Adrenal gland (tissue), 5 donors: ENCODE data around the gene SEPTIN2.

Experiments used
- CTCF ChIP-seq, 6 experiments: fragments of 450-650 bp in 4 of 6; fragments of 200-600 bp in 2 of 6; sonication (generic) in 1 of 6; IDR thresholded peaks; 1 replicate in 5 of 6; 2 replicates in 1 of 6; pipeline versions ENCODE4 v1.5.1 to v1.8.0; 2016 to 2021; ENCODE audit warnings: antibody characterized with exemption in 6 of 6, mild to moderate bottlenecking in 2 of 6, moderate library complexity in 1 of 6
- POLR2A ChIP-seq, 2 donors: fragments of 450-650 bp; IDR thresholded peaks; one replicate each; pipeline ENCODE4 v1.6.1; 2017; ENCODE audit warnings: antibody characterized with exemption in 2 of 2, mild to moderate bottlenecking in 2 of 2, moderate library complexity in 1 of 2
- donor health status: DM: no; HTN: no; CAD: no.

DNA sequence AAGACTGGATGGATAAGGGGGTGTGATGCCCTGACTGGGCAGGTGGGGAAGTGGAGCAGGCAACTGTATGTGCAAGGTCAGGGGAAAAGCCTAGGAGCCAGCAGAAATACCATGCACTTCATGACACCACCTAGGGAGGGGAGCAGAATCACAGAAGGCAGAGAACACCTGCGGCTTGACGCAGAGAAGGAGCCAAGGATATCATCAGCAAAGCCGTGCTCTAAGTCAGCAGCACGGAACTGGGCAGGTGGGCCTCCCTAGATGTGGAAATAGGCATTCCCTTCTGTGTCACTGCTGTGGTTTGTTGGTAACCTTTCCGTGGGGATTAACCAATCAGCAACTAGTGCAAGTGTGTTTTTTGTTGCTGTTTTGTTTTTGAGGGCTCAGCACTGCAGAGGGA is 41.6 kb upstream of the SEPTIN2 start:
- no peak for TF ChIP-seq CTCF (IDR thresholded peaks at IDR 0.05)
- TF ChIP-seq POLR2A (IDR thresholded peaks at IDR 0.05) = no peak
